ENCODE measurements around the gene FOXO3B. TPM values are rescaled to one million over a fixed set of nuclear protein-coding genes. Genes with fewer than 3 reads are reported as not detected.
"Not testable (repeated sequence)": the region's sequence is repeated elsewhere in the genome, so short reads cannot be mapped to it uniquely, and the experiment has no call there.

The FOXO3B gene
- total and polyA plus RNA-seq, 7 donors, result 0.35 to 2.1 (median 1.1) TPM

DNA sequence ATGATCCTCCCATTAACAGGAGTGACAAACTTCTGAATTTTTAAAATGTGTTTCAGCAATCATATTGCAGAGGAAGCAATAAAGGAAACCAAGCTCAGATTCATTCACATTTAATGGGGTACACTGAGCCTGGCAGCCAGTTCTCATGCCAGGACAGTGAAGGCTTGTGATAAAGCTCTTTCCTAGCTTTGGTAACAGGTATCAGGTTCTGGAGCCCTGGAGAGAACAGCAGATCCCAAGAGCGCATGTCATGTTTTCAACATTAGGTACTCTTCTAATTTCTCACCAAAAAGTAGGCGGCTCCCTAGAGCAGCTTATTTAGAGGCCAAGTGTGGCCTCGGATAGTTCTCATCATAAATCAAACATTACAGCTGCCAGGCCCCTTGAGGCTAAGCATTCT, 14.6 kb downstream of the FOXO3B start:
- H3K27ac ChIP-seq; H3K36me3 ChIP-seq (ENCODE audit: insufficient read depth in 1 of 2, low read depth in 1 of 2); H3K4me1 ChIP-seq; intact Hi-C loops (cut with DNase I); DNase-seq; H3K27me3 ChIP-seq (ENCODE audit: insufficient read depth in 3 of 3, low read length in 2 of 3); H3K4me3 ChIP-seq: not testable (repeated sequence)
- peaks cover 20% of the 10 kb centered on the region for H3K9me3 ChIP-seq
- 75 to 91% (median 91%) methylated on average over 3 of the region's 3 CpGs for WGBS, 3 donors
- ATAC-seq, result peak; percentile 55 to 88 (median 68)

GRCh38 chr17:18666326-18666725, 15.8 kb downstream of the FOXO3B start:
- H3K4me1 ChIP-seq; H3K36me3 ChIP-seq (ENCODE audit: insufficient read depth in 1 of 2, low read depth in 1 of 2); DNase-seq; H3K4me3 ChIP-seq; intact Hi-C loops (cut with DNase I); H3K27me3 ChIP-seq (ENCODE audit: insufficient read depth in 3 of 3, low read length in 2 of 3); H3K27ac ChIP-seq: not testable (repeated sequence)
- ATAC-seq, result peak in 1 of 4 donors; percentile 54
- WGBS, 3 donors, result 100% methylated on average over 1 to 2 of the region's 2 CpGs
- peaks cover 30% of the 10 kb centered on the region for H3K9me3 ChIP-seq

- H3K4me3 ChIP-seq; H3K27ac ChIP-seq; H3K27me3 ChIP-seq (ENCODE audit: insufficient read depth in 3 of 3, low read length in 2 of 3); H3K36me3 ChIP-seq (ENCODE audit: insufficient read depth in 1 of 2, low read depth in 1 of 2); intact Hi-C loops (cut with DNase I); DNase-seq; ATAC-seq; H3K4me1 ChIP-seq: not testable (repeated sequence)
- H3K9me3 ChIP-seq, result peaks cover 39% of the 10 kb centered on the region
- WGBS, 3 donors, result 91 to 93% (median 92%) methylated on average over 5 of the region's 5 CpGs
Observed at GRCh38 chr17:18661924-18662624, 20.0 kb downstream of the FOXO3B start.

DNA sequence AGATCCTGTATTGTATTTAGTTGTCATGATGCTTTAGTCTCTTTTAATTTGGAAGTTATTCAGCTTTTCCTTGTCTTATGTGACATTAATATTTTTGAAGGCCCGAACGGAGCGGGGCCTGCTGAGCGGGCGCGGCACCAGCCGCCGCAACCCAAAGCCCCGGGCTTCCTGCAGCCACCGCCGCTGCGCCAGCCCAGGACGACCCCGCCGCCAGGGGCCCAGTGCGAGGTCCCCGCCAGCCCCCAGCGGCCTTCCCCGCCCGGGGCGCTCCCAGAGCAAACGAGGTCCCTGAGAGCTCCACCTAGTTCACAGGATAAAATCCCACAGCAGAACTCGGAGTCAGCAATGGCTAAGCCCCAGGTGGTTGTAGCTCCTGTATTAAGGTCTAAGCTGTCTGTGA, 32.0 kb downstream of the FOXO3B start:
- H3K9me3 ChIP-seq; H3K4me1 ChIP-seq; intact Hi-C loops (cut with DNase I); H3K27ac ChIP-seq; H3K4me3 ChIP-seq; ATAC-seq; DNase-seq; H3K27me3 ChIP-seq (ENCODE audit: insufficient read depth in 3 of 3, low read length in 2 of 3); H3K36me3 ChIP-seq (ENCODE audit: insufficient read depth in 1 of 2, low read depth in 1 of 2): not testable (repeated sequence)
- WGBS, 3 donors, result 49 to 61% (median 50%) methylated on average over 16 to 23 of the region's 23 CpGs

DNA sequence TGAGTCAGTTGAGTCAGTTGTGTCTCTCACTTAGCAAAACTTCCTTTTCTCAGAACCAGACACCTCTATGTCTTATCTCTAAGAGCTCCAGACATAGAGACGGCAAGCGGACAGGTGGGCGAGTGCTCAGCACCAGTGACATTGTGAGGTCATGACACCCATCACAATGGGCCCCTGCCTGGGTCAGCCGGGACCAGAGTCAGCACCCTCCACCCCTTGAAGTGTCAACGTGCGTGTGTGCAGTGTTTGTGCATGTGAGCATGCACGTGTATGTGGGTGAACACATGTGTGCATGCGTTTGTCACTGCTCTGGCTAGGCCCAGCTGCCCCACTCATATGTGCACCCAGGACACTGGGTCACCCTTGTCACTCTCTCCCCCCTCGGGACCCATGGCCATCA, 37.8 kb downstream of the FOXO3B start, which contains the start of gene TBC1D28:
TBC1D28 (minus strand) TSS at position 101 of the 400 bp plus-strand sequence. CDS start 3,039 bp downstream, outside the sequence.
- intact Hi-C loops (cut with DNase I); H3K9me3 ChIP-seq; H3K36me3 ChIP-seq (ENCODE audit: insufficient read depth in 1 of 2, low read depth in 1 of 2); ATAC-seq; DNase-seq; H3K27me3 ChIP-seq (ENCODE audit: insufficient read depth in 3 of 3, low read length in 2 of 3); H3K27ac ChIP-seq; H3K4me1 ChIP-seq; H3K4me3 ChIP-seq: not testable (repeated sequence)
- WGBS, 3 donors, result 87 to 92% (median 89%) methylated on average over 9 of the region's 9 CpGs

- H3K4me3 ChIP-seq; H3K27ac ChIP-seq; H3K9me3 ChIP-seq; H3K36me3 ChIP-seq (ENCODE audit: insufficient read depth in 1 of 2, low read depth in 1 of 2); H3K27me3 ChIP-seq (ENCODE audit: insufficient read depth in 3 of 3, low read length in 2 of 3); DNase-seq; ATAC-seq; intact Hi-C loops (cut with DNase I); H3K4me1 ChIP-seq: not testable (repeated sequence)
- WGBS, 3 donors, result 61 to 70% (median 65%) methylated on average over 3 to 4 of the region's 6 CpGs
Observed at GRCh38 chr17:18643124-18643523, 39.0 kb downstream of the FOXO3B start.

DNA sequence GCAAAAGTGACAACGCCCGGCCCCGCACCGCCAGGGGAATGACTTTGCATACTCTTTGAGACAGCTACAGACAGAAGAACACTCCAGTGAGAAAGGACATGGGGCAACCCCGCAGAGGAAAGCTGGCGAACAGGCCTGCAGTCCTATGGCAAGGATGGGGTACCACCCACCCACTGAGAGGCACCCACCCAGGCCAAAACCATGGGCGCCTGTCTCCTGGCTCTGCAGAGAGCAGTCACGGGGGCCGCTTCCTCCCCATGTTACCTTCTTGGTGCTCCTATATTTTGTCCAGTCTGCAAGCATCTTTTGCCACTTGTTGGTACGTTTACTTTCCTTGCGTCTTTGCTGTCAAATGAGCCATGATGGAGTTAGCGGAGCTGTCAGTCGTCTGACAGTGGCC, 43.8 kb downstream of the FOXO3B start:
- DNase-seq, ATAC-seq: not testable (repeated sequence)
- WGBS, 3 donors, result 92 to 94% (median 92%) methylated on average over 13 of the region's 13 CpGs

DNA sequence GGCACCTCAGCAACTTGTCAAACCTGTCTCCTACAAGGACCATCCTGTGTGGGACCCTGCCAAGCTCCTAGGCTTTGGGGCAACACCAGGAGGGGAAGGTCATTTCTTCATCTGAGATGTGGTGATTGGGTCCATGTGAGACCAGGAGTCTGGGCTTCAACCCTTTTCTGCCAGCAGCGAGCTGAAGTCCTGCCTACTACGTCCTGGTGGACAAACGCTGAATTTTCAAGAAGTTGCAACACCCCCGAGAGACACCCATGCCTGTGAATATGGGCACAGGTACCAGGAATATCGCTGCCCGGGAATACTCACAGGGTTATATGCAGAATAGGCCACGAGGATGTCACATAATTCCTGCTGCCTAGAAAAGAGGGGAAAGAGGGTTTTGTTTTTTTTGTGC, 45.9 kb downstream of the FOXO3B start:
- not testable (repeated sequence) for H3K4me1 ChIP-seq

More for the DNA sequence above, 43.8 kb downstream of the FOXO3B start:
- H3K27me3 ChIP-seq (ENCODE audit: insufficient read depth in 3 of 3, low read length in 2 of 3), result peaks cover 0 to 15% (median 8%) of the 10 kb centered on the region in 3 donors
- intact Hi-C loops (cut with DNase I); H3K27ac ChIP-seq; H3K4me3 ChIP-seq; H3K4me1 ChIP-seq; H3K36me3 ChIP-seq (ENCODE audit: insufficient read depth in 1 of 2, low read depth in 1 of 2); H3K9me3 ChIP-seq: not testable (repeated sequence)

DNA sequence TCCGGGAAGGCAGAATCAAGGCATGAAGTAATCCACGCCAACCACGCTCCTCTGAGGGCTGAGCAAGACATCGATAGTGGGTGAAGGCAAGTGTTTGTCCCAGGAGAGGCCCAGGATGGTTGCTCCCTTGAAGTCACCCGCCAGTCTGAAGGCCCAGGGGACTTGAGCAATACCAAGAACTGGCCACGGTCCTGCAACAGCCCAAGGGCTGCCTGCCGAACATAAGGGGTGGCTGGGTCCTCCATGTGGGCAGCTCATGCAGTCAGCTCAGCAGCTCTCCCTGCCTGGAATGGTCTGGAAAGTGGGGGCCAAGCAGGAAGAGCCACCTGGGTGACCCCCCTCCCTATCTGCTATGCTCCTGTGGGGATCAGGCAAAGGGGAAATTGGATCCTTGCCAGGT, 46.3 kb downstream of the FOXO3B start:
- H3K27me3 ChIP-seq (ENCODE audit: insufficient read depth in 3 of 3, low read length in 2 of 3), result peaks cover 0 to 15% (median 8%) of the 10 kb centered on the region in 3 donors
- H3K4me3 ChIP-seq; H3K4me1 ChIP-seq; intact Hi-C loops (cut with DNase I); H3K9me3 ChIP-seq; H3K36me3 ChIP-seq (ENCODE audit: insufficient read depth in 1 of 2, low read depth in 1 of 2); DNase-seq; H3K27ac ChIP-seq: not testable (repeated sequence)
- 60 to 73% (median 71%) methylated on average over 3 to 7 of the region's 7 CpGs for WGBS, 3 donors
- ATAC-seq, result peak in 1 of 4 donors; percentile 48

More for the DNA sequence above, 45.9 kb downstream of the FOXO3B start:
- DNase-seq; ATAC-seq; intact Hi-C loops (cut with DNase I); H3K27ac ChIP-seq; H3K9me3 ChIP-seq; H3K4me3 ChIP-seq; H3K36me3 ChIP-seq (ENCODE audit: insufficient read depth in 1 of 2, low read depth in 1 of 2): not testable (repeated sequence)
- H3K27me3 ChIP-seq (ENCODE audit: insufficient read depth in 3 of 3, low read length in 2 of 3), result peaks cover 0 to 15% (median 8%) of the 10 kb centered on the region in 3 donors
- 67 to 79% (median 67%) methylated on average over 7 of the region's 7 CpGs for WGBS, 3 donors

- intact Hi-C loops (cut with DNase I); H3K27ac ChIP-seq; H3K9me3 ChIP-seq; H3K36me3 ChIP-seq (ENCODE audit: insufficient read depth in 1 of 2, low read depth in 1 of 2); H3K4me1 ChIP-seq; DNase-seq: not testable (repeated sequence)
- Histone ChIP-seq H3K27me3 (ENCODE audit: insufficient read depth in 3 of 3, low read length in 2 of 3) (peaks cover 0 to 15% (median 8%) of the 10 kb centered on the region in 3 donors), H3K4me3 (peak overlapping the region; percentile 53)
- 5 to 6% (median 6%) methylated on average over 37 to 56 of the region's 56 CpGs for WGBS, 3 donors
- ATAC-seq, result peak in 1 of 4 donors; percentile 19
Observed at GRCh38 chr17:18634550-18635263, 47.4 kb downstream of the FOXO3B start.
